CD4-positive, alpha-beta T cell treated with Interleukin-1 beta for 1 hour (primary cell): ENCODE data around the gene DMBX1.

Experiments used
- DNase-seq, 2 donors: peaks; one replicate each; pipeline ENCODE4 v3.0.0-alpha.2; 2020 to 2022

The DMBX1 gene

GRCh38 chr1:46489638-46490405 is at the start of gene DMBX1:
Gene DMBX1 (plus strand): TSS chr1:46489836. CDS start chr1:46507011, 17,175 bp downstream.
- peak; percentile 11 to 21 for DNase-seq

GRCh38 chr1:46440478-46440877 is 49.2 kb upstream of the DMBX1 start:
- no peak for DNase-seq

- DNase-seq = peak; percentile 60 to 68
These were observed 47.1 kb upstream of the DMBX1 start for GRCh38 chr1:46442317-46443161.

GRCh38 chr1:46444466-46444865 is 45.2 kb upstream of the DMBX1 start:
- DNase-seq = no peak

GRCh38 chr1:46445773-46446256 is 43.8 kb upstream of the DMBX1 start:
- no peak for DNase-seq

- peak; percentile 65 to 68 for DNase-seq
These were observed 42.8 kb upstream of the DMBX1 start for GRCh38 chr1:46446646-46447498.

GRCh38 chr1:46447499-46448108 is 42.0 kb upstream of the DMBX1 start:
- no peak for DNase-seq

GRCh38 chr1:46448109-46448911 is 41.3 kb upstream of the DMBX1 start:
- DNase-seq = no peak

GRCh38 chr1:46449223-46450159 is 40.1 kb upstream of the DMBX1 start:
- no peak for DNase-seq

GRCh38 chr1:46450160-46450517 is 39.5 kb upstream of the DMBX1 start:
- DNase-seq = no peak

GRCh38 chr1:46451948-46452930 is 37.4 kb upstream of the DMBX1 start:
- DNase-seq = no peak

GRCh38 chr1:46452931-46453325 is 36.7 kb upstream of the DMBX1 start:
- DNase-seq = no peak

- no peak for DNase-seq
These were observed 36.2 kb upstream of the DMBX1 start for GRCh38 chr1:46453449-46453848.

GRCh38 chr1:46455951-46456350 is 33.7 kb upstream of the DMBX1 start:
- DNase-seq = no peak

GRCh38 chr1:46456411-46456963 is 33.1 kb upstream of the DMBX1 start:
- DNase-seq = no peak

- no peak for DNase-seq
These were observed 32.5 kb upstream of the DMBX1 start for GRCh38 chr1:46457178-46457577.

- no peak for DNase-seq
These were observed 31.4 kb upstream of the DMBX1 start for GRCh38 chr1:46458190-46458589.

- DNase-seq = no peak
These were observed 30.8 kb upstream of the DMBX1 start for GRCh38 chr1:46458846-46459245.

GRCh38 chr1:46459315-46459714 is 30.3 kb upstream of the DMBX1 start:
- no peak for DNase-seq
